Small intestine (tissue), 7 donors: ENCODE results near the gene ACTG2. TPM values are rescaled to one million over a fixed set of nuclear protein-coding genes. Genes with fewer than 3 reads are reported as not detected.
"Not testable (repeated sequence)": the region's sequence is repeated elsewhere in the genome, so short reads cannot be mapped to it uniquely, and the experiment has no call there.

Experiments
- DNase-seq, 2 donors: peaks; one replicate each; pipeline versions ENCODE4 v3.0.0 to v3.0.0-alpha.2; 2013
- FAIRE-seq: peaks from 2 replicates; lab custom pipeline; 2012; peaks lifted over from hg19 to GRCh38; lab: Jason Lieb, UNC
- H3K27ac ChIP-seq, 3 donors: one replicate each; pipeline ENCODE4 v1.5.1; 2013; ENCODE audit warnings: low read length in 2 of 3, mild to moderate bottlenecking in 2 of 3, control low read depth in 1 of 3, inconsistent platforms in 1 of 3, low read depth in 1 of 3, moderate library complexity in 1 of 3
- H3K27me3 ChIP-seq, 3 donors: one replicate each; pipeline ENCODE4 v1.6.1; 2013; ENCODE audit warnings: low read length in 3 of 3, inconsistent platforms in 1 of 3; ENCODE audit not compliant: control insufficient read depth in 3 of 3, insufficient read depth in 3 of 3
- H3K36me3 ChIP-seq, 3 donors: one replicate each; pipeline ENCODE4 v1.6.1; 2013; ENCODE audit warnings: low read length in 3 of 3, inconsistent platforms in 1 of 3, low read depth in 1 of 3, mild to moderate bottlenecking in 1 of 3, moderate library complexity in 1 of 3; ENCODE audit not compliant: control insufficient read depth in 3 of 3, insufficient read depth in 2 of 3
- H3K4me1 ChIP-seq, 3 donors: one replicate each; pipeline ENCODE4 v1.6.1; 2013; ENCODE audit warnings: low read length in 2 of 3, inconsistent platforms in 1 of 3, low read depth in 1 of 3, mild to moderate bottlenecking in 1 of 3, moderate library complexity in 1 of 3; ENCODE audit not compliant: control insufficient read depth in 3 of 3, insufficient read depth in 2 of 3
- H3K4me3 ChIP-seq, 3 donors: one replicate each; pipeline ENCODE4 v1.5.1; 2013; ENCODE audit warnings: low read length in 3 of 3, control low read depth in 1 of 3, inconsistent platforms in 1 of 3, low read depth in 1 of 3, mild to moderate bottlenecking in 1 of 3, moderate library complexity in 1 of 3
- H3K9me3 ChIP-seq, 2 donors: one replicate each; pipeline ENCODE4 v1.6.1; 2013; ENCODE audit warnings: low read depth in 1 of 2, low read length in 1 of 2; ENCODE audit not compliant: control insufficient read depth in 2 of 2, insufficient read depth in 1 of 2
- WGBS, 3 donors: extraction: QIAGEN DNeasy Blood & Tissue Kit; methylation state at CpG; one replicate each; pipeline ENCODE4 v1.1.7; 2013; 5-methylcytosine and 5-hydroxymethylcytosine counted together
- polyA plus RNA-seq, 4 donors: library from polyadenylated mRNA; stranded (reverse) in 3 of 4; unstranded in 1 of 4; fragments of 200-250 nt in 3 of 4; fragments of 120-200 nt in 1 of 4; gene quantifications; one replicate each; pipeline versions ENCODE4 v1.2.1 to v1.2.3, GENCODE V29; 2013
- donor health status: healthy with polysubstance abuse.
- donor health status: control.
- donor health status: control.
- donor health status: Bipolar disorder and iron deficiency.
- donor health status: healthy.

Gene ACTG2
- polyA plus RNA-seq, 4 donors = 2.0 to 108 (median 42.5) TPM

- not testable (repeated sequence) for H3K4me3 ChIP-seq, H3K27ac ChIP-seq, FAIRE-seq, H3K4me1 ChIP-seq, H3K36me3 ChIP-seq, H3K27me3 ChIP-seq, DNase-seq, H3K9me3 ChIP-seq
- 89 to 95% (median 94%) methylated on average over 5 of the region's 5 CpGs for WGBS, 3 donors
These were observed 11.3 kb downstream of the ACTG2 start for GRCh38 chr2:73903949-73904613.

GRCh38 chr2:73904952-73905351, 12.1 kb downstream of the ACTG2 start:
- no peak overlapping the region for H3K27ac ChIP-seq
- DNase-seq = no peak
- H3K9me3 ChIP-seq = no peaks in the 10 kb centered on the region
- no peak for FAIRE-seq
- H3K4me3 ChIP-seq = no peak overlapping the region
- H3K36me3 ChIP-seq = no peaks in the 10 kb centered on the region
- 79 to 88% (median 87%) methylated on average over 1 of the region's 1 CpG for WGBS, 3 donors
- H3K4me1 ChIP-seq = no peaks in the 10 kb centered on the region
- no peaks in the 10 kb centered on the region for H3K27me3 ChIP-seq

GRCh38 chr2:73906847-73907505, 14.2 kb downstream of the ACTG2 start:
- 75 to 78% (median 77%) methylated on average over 5 of the region's 5 CpGs for WGBS, 3 donors
- H3K9me3 ChIP-seq = no peaks in the 10 kb centered on the region
- DNase-seq (no peak), FAIRE-seq (no peak)
- no peak overlapping the region for H3K27ac ChIP-seq
- H3K36me3 ChIP-seq = no peaks in the 10 kb centered on the region
- no peak overlapping the region for H3K4me3 ChIP-seq
- H3K27me3 ChIP-seq = no peaks in the 10 kb centered on the region
- H3K4me1 ChIP-seq = no peaks in the 10 kb centered on the region

- WGBS, 3 donors = 47 to 59% (median 55%) methylated on average over 5 of the region's 5 CpGs
- Histone ChIP-seq H3K4me3 (no peak overlapping the region), H3K9me3 (no peaks in the 10 kb centered on the region), H3K27me3 (no peaks in the 10 kb centered on the region), H3K27ac (no peak overlapping the region), H3K4me1 (no peaks in the 10 kb centered on the region), H3K36me3 (no peaks in the 10 kb centered on the region)
- DNase-seq (peak; percentile 33 to 39), FAIRE-seq (no peak)
These were observed 15.1 kb downstream of the ACTG2 start for GRCh38 chr2:73907840-73908452.

- no peak overlapping the region for H3K27ac ChIP-seq
- no peaks in the 10 kb centered on the region for H3K4me1 ChIP-seq
- no peak for DNase-seq
- H3K4me3 ChIP-seq = no peak overlapping the region
- no peaks in the 10 kb centered on the region for H3K9me3 ChIP-seq
- no peak for FAIRE-seq
- 85 to 89% (median 88%) methylated on average over 10 of the region's 10 CpGs for WGBS, 3 donors
- no peaks in the 10 kb centered on the region for H3K27me3 ChIP-seq
- H3K36me3 ChIP-seq = peaks cover 0 to 2% (median 0%) of the 10 kb centered on the region in 3 donors
These were observed 16.2 kb downstream of the ACTG2 start for GRCh38 chr2:73908689-73909652.

- WGBS, 3 donors = 85 to 86% (median 85%) methylated on average over 6 of the region's 6 CpGs
- no peak for FAIRE-seq
- Histone ChIP-seq H3K27ac (no peak overlapping the region), H3K9me3 (no peaks in the 10 kb centered on the region), H3K36me3 (peaks cover 0 to 5% (median 0%) of the 10 kb centered on the region in 3 donors), H3K4me1 (no peaks in the 10 kb centered on the region), H3K27me3 (no peaks in the 10 kb centered on the region), H3K4me3 (no peak overlapping the region)
- DNase-seq = no peak
These were observed 18.2 kb downstream of the ACTG2 start for GRCh38 chr2:73910873-73911547.

- DNase-seq = no peak
- Histone ChIP-seq H3K36me3 (peaks cover 0 to 5% (median 0%) of the 10 kb centered on the region in 3 donors), H3K4me1 (no peaks in the 10 kb centered on the region), H3K27ac (no peak overlapping the region), H3K27me3 (no peaks in the 10 kb centered on the region), H3K4me3 (no peak overlapping the region), H3K9me3 (no peaks in the 10 kb centered on the region)
- 81 to 84% (median 81%) methylated on average over 8 of the region's 8 CpGs for WGBS, 3 donors
- no peak for FAIRE-seq
These were observed 18.9 kb downstream of the ACTG2 start for GRCh38 chr2:73911548-73912208.
